Activated naive CD4-positive, alpha-beta T cell treated with anti-CD3 and anti-CD28 coated beads, Interleukin-2, amount 50 U/mL, for 72 hours (primary cell): Measurements from ENCODE around the gene LTC4S. TPM values are rescaled to one million over a fixed set of nuclear protein-coding genes. Genes with fewer than 3 reads are reported as not detected.

Source experiments
- ATAC-seq, 2 donors: fragments of 150-1000 bp; cut with Tn5 transposase; 2 replicates each; pipeline ENCODE4 v1.10.0; 2021; ENCODE audit warnings: mild to moderate bottlenecking in 2 of 2, moderate library complexity in 2 of 2
- DNase-seq, 2 donors: peaks; one replicate each; pipeline ENCODE4 v3.0.0; 2021 to 2022; ENCODE audit warnings: low spot score in 2 of 2
- H3K27ac Mint-ChIP-seq, 2 donors: one replicate each; pipeline ENCODE4 v1.8.0; 2022; ENCODE audit warnings: mild to moderate bottlenecking in 2 of 2, mixed read lengths in 2 of 2
- H3K36me3 Mint-ChIP-seq, 2 donors: one replicate each; pipeline ENCODE4 v1.8.0; 2022; ENCODE audit warnings: mixed read lengths in 2 of 2
- H3K9me3 Mint-ChIP-seq, 2 donors: one replicate each; pipeline ENCODE4 v1.8.0; 2022; ENCODE audit warnings: mixed read lengths in 2 of 2
- total RNA-seq, 2 donors: library from RNA; stranded (reverse); gene quantifications; one replicate each; pipeline ENCODE4 v1.2.3, GENCODE V29; 2022

LTC4S gene
- total RNA-seq, 2 donors from 2014 or later: 0.52 to 1.1 TPM

DNA sequence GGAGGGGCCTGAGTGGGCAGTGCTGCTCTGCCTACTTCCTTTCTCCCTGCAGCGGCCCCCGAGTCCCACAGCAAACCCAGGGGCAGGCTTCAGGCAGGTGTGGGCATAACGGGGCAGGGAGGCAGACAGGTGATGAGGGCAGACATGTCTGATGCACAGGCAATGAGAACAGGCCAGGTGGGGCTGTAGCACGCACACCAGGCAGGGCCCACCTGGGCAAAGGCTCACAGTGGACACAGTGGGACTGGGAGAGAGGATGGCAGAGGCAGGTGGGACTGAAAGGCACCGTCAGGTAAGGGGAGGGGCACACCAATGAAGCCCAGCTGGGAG is 5.8 kb downstream of the LTC4S start:
- H3K36me3 Mint-ChIP-seq: peaks cover 0 to 6% of the 10 kb centered on the region in 2 donors
- ATAC-seq: no peak
- H3K27ac Mint-ChIP-seq: peak overlapping the region in 1 of 2 donors; percentile 53
- no peaks in the 10 kb centered on the region for H3K9me3 Mint-ChIP-seq
- no peak for DNase-seq

DNA sequence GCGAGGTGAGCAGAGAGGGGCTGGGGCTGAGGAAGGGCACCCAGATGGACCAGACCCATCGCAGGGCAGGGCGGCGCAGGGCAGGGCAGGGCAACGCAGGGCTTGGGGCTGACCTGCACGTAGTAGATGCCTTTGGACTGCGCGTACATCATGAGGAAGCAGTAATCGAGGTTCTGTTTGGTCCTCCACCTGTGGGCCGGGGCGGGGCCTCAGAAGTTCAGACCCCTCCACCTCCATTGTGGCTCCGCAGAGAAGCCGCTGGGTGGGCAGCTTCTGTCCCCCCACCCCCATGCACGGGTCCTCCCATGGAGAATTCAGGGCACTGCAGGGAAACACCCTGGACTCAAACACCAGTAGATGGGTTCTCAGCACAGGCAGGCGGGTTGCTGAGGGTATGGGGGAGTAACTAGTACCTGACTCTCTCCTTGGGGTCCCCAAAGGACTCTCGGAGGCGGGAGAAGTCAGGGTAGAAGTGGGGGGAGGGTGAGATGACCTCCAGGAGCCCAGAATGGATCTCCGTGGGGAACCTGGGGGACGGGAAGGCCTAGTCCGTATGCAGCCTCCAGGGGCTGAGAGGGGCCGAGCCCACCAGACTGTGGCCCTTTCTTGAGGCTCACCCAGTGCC is 6.4 kb downstream of the LTC4S start:
- peaks cover 0 to 6% of the 10 kb centered on the region in 2 donors for H3K36me3 Mint-ChIP-seq
- H3K9me3 Mint-ChIP-seq: no peaks in the 10 kb centered on the region
- H3K27ac Mint-ChIP-seq: no peak overlapping the region
- ATAC-seq (no peak), DNase-seq (no peak)

DNA sequence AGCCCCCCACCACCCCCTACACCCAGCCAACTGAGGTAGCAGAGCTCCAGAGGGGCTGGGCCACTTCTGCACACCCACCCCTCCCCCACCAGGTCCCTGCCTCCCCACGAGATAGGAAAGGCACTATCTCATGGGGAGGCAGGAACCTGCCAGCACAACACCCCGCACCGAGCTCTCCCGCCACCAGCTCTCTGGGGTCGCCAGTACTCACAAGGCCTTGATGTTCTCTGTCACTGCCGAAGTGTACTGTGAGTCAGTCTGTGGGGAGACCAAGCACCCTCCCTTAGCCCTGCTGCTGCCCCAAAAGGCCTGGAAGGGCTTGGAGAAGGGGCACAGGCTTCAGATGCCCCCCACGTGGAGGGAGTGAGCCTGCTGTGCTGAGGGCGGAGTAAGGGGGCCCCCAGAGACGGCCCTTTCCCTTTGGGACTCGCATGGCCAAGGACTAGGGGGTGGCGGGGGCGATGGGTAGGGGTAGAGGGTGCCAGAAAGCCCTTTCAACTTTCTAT is 7.0 kb downstream of the LTC4S start:
- Mint-ChIP-seq H3K9me3 (no peaks in the 10 kb centered on the region), H3K27ac (no peak overlapping the region), H3K36me3 (peaks cover 0 to 6% of the 10 kb centered on the region in 2 donors)
- DNase-seq (no peak), ATAC-seq (no peak)

DNA sequence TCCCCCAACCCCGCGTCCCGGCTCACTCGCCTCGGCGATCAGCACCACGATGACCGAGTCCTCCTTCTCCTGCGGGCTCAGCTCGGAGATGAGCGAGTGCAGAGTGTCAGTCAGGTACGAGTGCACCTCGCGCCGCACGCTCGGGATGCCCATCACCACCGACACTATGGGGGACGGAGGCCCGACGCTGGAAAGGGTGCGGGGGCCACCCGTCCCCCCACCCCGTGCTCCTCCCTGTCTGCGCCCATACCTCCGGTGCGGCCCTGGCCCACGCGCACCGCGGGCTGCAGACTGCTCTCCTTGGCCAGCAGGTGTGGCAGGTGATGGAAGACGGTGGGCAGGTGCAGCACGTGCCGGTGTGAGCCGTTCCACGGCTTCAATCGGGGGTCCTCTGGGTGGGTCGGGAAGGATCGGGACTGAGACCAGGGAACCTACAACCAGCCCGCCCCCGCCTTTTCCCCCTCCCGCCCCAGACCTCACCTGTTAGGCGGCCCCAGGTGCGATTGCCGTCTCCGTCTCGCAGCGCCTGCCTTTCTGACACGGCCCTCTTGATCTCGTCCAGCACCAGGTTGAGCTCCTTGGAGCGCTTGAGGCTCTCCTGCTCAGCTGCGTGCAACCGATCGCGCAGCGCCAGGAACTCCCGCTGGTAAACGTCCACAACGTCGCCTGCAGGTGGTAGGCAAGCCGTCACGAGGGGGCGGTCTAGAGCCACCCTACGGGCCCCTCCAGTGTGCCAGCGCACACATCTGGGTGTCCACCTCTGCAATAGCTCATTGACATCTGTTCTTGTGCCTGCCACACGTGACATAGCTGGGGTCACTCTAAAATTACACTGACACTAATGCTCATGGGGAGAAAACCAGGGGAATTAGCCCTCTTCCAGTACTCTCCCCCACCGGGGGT is 7.8 kb downstream of the LTC4S start:
- ATAC-seq (peak; percentile 42 to 52), DNase-seq (peak; percentile 79 to 88)
- H3K36me3 Mint-ChIP-seq: peaks cover 0 to 6% of the 10 kb centered on the region in 2 donors
- H3K9me3 Mint-ChIP-seq: no peaks in the 10 kb centered on the region
- H3K27ac Mint-ChIP-seq: no peak overlapping the region

DNA sequence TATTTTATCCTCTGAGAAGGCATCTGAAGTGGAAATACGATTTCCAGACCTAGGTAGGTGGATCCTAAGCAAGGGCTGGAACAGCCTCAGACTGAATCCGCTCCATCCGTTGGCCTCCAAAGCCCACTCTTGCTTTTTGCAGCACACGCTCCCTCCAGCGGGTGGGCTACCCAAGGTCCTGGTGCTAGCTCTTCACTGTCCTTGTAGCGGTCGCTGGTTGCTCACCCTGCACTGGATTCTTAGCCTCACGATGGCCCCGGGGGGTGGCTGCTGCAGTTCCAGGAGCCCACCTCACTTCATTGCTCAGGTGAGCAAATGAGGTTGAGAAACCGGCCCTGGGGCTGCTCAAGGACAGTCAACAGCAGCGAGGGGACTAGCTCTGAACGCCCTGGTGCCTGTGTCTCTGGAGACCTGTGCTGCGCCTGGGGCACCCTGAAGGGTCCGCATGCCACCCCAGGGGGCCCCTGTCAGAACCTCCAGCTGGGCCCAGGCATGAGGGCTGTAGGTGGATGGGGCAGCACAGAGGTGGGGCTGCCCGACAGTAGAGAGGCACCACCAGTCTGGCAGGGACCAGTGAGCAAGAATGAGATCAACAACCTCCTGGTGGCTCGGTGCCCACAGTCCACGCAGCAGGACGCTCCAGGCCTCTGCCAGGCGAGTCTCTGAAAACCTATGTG is 8.6 kb downstream of the LTC4S start:
- H3K27ac Mint-ChIP-seq: no peak overlapping the region
- no peak for DNase-seq
- ATAC-seq: no peak
- no peaks in the 10 kb centered on the region for H3K9me3 Mint-ChIP-seq
- peaks cover 0 to 6% of the 10 kb centered on the region in 2 donors for H3K36me3 Mint-ChIP-seq

DNA sequence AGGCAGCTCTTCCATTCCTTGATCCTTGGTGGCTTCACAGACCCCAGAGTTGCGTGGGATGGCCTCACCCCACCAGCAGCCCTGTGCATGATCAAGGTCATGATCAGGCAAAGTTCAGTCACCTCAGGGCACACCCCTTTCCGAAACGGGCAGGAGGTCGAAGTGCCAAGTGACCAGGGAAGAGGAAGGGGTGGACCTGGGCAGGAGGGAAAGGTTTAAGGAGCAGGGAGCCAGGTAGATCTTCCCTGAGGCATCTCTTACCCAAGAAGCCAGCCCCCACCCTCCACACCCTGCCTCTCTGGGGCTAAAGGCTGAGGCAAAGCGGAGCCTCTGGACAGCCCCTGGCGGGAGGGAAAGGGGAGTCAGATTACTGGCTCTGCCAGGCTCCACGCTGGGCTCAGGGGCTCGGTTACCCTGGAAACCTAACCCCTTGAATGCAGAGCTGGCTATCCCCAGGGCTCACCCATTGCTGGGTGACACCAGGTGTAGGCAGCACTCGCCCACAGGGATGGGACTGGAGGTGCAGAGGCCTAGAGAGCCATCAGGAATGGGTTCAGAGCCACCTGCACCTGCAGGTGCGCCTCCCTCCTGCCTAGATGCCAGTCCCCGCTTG is 9.3 kb downstream of the LTC4S start:
- Mint-ChIP-seq H3K36me3 (peaks cover 0 to 6% of the 10 kb centered on the region in 2 donors), H3K9me3 (no peaks in the 10 kb centered on the region), H3K27ac (peak overlapping the region in 1 of 2 donors; percentile 74)
- ATAC-seq: no peak
- DNase-seq: no peak

DNA sequence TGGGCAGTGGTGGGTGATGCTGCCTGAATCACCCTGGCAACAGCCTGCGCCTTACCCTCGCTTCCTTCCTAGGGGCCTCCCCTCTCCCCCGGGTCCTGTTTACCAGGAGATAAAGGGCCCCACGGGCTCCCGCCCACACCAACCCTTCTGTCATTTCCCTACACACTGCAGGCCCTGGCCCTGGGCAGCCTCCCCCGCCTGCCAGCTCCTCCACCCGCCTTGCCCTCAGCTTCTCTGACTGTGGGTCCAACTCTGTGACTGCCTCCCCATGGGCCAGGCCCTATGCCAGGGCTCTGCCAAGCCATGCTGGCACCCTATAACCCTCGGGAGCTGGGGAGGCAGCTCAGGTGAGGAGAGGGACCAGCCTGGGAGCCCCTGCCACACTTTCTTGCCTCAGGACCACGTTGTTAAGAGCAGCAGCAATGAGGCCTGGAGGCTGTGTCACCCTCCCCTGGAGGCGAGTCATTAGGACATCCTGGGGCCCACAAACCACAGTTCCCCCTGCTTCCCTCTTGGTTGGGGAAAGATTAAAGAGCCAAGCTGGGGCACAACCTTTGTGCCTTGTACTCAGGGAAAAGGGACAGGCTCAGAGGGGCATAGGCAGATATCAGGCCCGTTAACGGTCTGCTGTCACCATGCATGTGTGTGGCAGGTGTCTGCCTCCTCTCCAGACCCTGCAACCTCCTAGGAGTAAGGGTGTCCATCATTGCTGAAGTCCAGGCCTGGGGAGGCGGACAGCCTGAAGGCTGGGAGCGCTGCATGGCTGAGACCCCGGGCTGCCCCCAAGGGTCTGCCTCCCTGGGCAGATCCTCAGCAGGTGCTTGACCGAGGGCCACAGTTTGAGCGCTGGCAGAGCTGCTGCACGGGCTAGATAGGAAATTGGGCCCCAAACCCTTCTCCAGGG is 10.1 kb downstream of the LTC4S start:
- Mint-ChIP-seq H3K27ac (peak overlapping the region; percentile 57 to 74), H3K36me3 (peaks cover 0 to 6% of the 10 kb centered on the region in 2 donors), H3K9me3 (no peaks in the 10 kb centered on the region)
- peak; percentile 57 to 74 for ATAC-seq
- DNase-seq: peak; percentile 60 to 81

DNA sequence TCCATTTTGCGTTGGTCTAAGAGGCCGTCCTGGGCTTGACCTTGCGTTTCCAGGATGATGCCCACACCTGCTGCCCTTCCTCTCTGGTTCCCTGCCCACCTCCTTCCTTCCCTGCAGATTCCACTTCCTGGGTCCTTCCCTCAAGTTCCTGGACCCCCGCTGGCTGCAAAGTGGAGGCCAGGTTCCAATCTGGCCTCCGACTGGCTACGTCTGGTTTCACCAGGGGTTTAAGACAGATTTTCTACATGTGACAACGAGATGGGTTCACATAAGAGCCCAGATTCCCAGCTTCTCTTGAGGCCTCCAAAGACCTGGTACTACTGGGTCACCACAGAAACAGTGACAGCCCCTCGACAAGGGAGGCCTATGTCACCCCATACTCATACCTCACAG is 10.8 kb downstream of the LTC4S start:
- Mint-ChIP-seq H3K27ac (peak overlapping the region; percentile 29 to 79), H3K9me3 (no peaks in the 10 kb centered on the region), H3K36me3 (peaks cover 0 to 6% of the 10 kb centered on the region in 2 donors)
- ATAC-seq (no peak), DNase-seq (no peak)

DNA sequence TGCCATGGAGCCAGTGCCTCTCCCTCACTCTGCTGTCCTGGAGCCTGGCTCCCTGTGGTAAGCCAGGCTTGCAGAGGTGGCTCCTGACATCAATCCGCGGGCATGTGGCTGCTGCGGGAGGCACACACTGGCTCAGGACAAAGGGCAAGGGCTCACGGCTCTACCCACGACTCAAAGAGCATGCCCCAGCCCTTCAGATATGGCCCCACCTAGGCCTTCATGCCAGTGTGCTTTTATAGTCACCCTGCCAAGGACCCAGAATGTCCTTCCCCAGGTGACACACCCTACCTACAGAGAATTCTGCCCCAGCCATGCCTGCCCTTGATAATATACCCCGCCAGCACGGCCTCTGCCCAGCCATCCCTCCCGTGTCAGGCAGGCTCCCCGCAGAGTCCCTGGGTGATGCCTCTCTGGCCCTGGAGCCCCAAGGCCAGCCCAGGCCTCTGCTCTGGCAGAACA is 11.3 kb downstream of the LTC4S start:
- peak overlapping the region; percentile 79 to 98 for H3K27ac Mint-ChIP-seq
- ATAC-seq: no peak

DNA sequence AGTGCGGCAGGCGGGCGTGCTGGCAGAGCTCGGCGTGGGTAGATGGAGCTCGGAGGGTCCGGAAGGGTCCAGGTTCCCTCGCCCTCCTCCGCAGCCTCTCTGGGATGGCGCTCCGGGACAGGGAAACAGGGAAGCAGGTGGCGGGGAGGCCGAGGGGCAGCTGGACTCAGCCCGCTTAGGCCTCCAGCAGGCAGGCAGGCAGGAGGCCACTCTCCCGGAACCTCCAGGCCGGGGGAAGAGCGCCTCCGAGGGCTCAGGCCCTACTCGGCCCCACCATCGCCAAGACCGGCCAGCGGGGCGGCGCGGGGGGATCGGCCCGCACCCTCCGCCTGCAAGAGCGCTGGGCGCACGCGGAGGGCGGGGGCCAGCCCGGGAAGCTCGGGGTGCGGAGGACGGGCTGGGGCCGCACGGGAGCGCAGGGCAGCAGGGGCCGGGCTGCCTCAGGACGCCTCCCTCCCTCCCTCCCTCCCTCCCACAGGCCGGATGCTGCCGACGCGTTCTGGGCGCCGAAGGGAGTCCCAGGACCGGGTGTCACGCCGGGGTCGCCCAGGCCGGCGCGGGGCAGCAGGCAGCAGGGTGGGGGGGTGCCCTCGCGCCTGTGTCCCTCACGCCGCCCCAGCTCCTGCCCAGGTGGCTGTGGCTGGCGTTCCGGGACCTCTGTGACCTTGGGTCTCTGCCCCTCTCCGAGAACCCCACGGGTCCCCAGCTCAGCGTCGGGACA is 11.9 kb downstream of the LTC4S start:
- H3K27ac Mint-ChIP-seq: peak overlapping the region; percentile 79 to 98
- H3K9me3 Mint-ChIP-seq: no peaks in the 10 kb centered on the region
- DNase-seq (no peak), ATAC-seq (peak; percentile 16 to 35)
- H3K36me3 Mint-ChIP-seq: peaks cover 0 to 6% of the 10 kb centered on the region in 2 donors

More for the DNA sequence above, 11.3 kb downstream of the LTC4S start:
- no peak for DNase-seq
- H3K9me3 Mint-ChIP-seq: no peaks in the 10 kb centered on the region
- H3K36me3 Mint-ChIP-seq: peaks cover 0 to 6% of the 10 kb centered on the region in 2 donors

DNA sequence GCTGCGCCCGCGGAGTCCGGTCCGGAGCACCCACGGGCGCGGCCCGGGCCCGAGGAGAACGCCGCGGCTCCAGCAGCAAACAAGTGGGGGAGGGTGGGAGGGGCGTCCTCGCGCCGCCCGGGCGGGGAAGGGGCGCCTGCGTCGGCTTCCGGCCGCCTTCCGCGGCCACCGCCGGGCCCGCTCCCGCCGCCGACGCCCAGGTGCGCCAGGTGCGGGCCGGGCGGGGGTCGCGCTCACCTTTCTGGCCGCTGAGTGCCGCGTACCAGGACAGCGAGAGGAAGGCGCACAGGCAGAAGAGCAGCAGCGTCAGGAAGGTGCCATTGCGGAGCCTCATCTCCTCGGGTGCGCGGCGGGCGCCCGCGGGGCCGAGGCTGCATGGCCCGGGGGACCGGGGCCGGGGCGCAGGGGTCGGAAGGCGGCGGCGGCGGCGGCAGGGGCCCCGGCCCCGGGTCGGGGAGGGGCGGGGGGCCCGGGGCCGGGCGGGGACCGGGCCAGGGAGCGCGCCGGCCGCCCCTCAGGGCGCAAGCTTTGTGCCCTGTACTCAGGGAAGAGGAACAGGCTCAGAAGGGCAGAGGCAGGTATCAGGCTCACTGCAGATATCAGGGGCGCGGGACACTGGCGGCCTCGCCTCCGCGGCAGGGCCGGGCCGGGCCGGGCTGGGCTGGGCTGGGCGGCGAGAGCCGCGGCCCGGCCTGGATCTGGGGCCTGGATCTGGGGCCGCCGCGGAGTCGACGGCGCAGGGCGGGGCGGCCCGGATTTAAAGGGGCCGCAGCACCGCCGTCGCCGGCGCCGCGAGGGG is 12.7 kb downstream of the LTC4S start, which contains the start of gene MGAT4B:
Gene MGAT4B, minus strand, starts transcription at position 617 of the 799 bp plus-strand sequence. Its CDS starts 283 bp downstream, at position 334.
- H3K27ac Mint-ChIP-seq: no peak within 1 kb of the TSS
- H3K36me3 Mint-ChIP-seq: peaks cover under 1 to 6% of the 10 kb centered on the region in 2 donors
- ATAC-seq: peak; percentile 50 to 72

DNA sequence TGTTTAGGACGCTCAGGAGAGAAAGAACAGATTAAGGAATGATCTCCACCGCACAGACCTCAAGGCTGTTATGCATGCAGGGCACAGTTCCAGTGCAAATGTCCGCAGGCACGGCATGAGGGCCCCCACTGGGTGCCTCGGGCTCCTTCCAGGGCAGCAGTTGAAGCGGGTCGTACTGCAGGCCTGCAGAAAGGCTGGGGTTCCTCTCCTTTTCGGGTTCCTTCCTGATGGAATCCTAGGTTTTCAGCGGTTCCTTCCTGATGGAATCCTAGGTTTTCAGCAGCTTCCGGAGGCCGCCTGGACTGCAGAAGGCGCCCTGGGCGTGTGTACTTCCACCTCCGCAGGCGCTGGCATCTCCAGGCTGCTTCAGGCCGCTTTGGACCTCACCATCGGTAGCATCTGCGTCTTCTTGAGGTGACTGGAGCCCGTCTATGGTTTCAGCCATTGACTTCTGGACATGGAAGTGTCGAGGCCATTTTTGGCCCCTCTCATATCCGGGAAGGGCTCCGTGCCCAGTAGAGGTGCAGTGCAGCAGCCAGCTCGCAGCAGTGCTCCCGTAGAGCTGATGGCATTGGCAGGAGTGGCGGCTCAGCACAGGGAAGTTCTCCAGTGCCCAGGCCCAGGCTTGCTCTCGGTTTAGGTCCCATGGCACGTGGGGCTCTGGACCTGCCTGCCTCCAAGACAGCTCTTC is 18.5 kb downstream of the LTC4S start:
- ATAC-seq: no peak
- no peaks in the 10 kb centered on the region for H3K9me3 Mint-ChIP-seq
- H3K27ac Mint-ChIP-seq: no peak overlapping the region
- peaks cover 9 to 12% of the 10 kb centered on the region in 2 donors for H3K36me3 Mint-ChIP-seq
- DNase-seq: no peak

More for the DNA sequence above, 12.7 kb downstream of the LTC4S start, which contains the start of gene MGAT4B:
- no peaks in the 10 kb centered on the region for H3K9me3 Mint-ChIP-seq
- DNase-seq: peak in 1 of 2 donors; percentile 70

DNA sequence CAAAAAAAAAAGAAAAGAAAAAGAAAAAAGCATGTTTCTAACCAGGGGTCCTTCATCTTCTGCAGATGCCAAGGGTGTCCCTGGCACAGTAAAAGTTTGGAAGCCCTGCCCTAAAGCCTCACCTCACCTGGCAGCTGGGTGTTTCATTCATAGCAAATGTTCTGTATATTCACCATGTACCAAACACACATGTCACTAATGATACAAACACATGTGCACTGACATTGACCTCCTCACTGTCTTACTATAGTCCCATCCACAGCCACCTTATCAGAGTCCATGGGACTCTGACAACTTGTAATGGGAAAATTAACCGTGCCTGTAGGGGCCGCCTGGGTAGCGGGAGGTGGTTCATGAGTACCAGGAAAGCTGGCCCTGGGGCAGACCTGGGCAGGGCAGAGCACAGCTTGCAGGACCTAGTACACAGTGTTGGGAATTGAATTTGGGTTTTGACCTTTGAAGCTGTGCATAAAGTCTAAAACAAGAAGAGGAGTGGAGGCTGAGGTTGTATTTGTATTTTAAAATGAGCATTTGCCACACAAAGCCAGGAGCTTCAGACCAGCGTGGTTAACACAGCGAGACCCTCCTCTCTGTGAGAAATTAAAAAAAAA is 19.3 kb downstream of the LTC4S start:
- peaks cover 9 to 12% of the 10 kb centered on the region in 2 donors for H3K36me3 Mint-ChIP-seq
- no peaks in the 10 kb centered on the region for H3K9me3 Mint-ChIP-seq

More for the DNA sequence above, 19.3 kb downstream of the LTC4S start:
- ATAC-seq: no peak
- H3K27ac Mint-ChIP-seq: no peak overlapping the region
- DNase-seq: no peak
